NCI-H2029 treated with DMSO at 0.1 percent for 48 hours (cell line): ENCODE measurements around the gene ARMC9.
"Not testable (repeated sequence)": the region's sequence is repeated elsewhere in the genome, so short reads cannot be mapped to it uniquely, and the experiment has no call there.

ENCODE experiments used
- DNase-seq: peaks from one replicate; lab custom pipeline; 2025; lab: John Stamatoyannopoulos, UW

The ARMC9 gene

GRCh38 chr2:231362555-231363184, 164.2 kb downstream of the ARMC9 start:
- no peak for DNase-seq

DNA sequence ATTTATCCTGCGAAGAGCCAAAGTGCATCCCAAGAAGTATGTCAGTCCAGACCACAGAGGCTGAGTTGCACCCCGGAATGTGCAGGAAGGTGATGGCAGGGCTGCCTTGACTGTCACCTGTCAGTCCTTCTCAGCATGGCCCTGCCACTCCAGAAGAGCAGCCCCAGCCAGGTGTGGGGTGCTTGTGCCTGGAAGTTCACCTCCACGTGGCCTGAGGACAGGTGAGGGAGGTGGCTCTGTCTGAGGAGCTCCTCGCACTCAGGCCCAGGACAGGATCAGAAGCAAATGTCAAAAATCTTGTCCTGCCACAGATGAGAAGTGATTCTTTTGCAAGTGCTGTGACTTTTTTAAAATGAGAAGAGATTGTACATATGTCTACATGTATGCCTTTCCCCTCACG, 165.6 kb downstream of the ARMC9 start:
- DNase-seq, result no peak

DNA sequence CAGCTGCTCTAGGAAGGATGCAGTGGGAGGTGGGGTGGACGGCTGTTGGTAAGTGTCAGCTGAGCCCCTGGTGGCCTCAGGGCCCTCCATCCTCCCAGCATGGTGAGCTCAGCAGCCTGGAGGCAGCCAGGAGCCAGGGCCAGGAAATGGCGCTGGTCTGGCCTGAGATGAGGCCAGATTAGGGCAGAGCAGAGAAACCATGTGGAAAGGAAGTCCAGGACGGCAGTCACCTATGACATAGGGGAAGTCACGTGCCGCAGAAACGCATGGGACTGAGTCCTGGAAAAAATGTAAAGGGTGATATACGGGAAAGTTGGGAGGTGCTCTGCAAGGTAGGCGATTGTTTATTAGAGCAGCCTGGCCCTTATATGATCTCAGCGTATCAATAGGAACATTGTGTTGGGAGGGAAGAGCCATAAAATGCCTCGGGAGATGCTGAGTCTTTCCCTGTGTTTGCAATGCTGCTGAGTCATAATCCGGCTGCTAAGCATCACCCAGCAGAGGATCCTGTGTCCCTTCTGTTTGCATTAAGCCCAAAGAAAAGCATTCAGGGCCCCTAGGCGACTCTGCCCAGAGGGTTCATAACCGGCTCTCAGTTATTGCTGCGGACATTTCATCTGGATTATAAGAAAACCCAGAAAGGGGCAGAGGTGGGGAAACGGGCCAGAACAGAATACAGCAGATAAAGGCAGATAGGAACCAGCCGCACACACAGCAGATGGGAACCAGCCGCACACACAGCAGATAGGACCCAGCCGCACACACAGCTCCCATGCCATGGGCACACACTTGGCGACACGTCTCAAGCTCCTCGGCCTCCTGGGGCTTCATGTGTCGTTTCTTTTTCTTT, 166.8 kb downstream of the ARMC9 start:
- no peak for DNase-seq

- DNase-seq, result no peak
Observed at GRCh38 chr2:231367178-231367577, 168.7 kb downstream of the ARMC9 start.

- no peak for DNase-seq
Observed at GRCh38 chr2:231369580-231370428, 171.4 kb downstream of the ARMC9 start.

DNA sequence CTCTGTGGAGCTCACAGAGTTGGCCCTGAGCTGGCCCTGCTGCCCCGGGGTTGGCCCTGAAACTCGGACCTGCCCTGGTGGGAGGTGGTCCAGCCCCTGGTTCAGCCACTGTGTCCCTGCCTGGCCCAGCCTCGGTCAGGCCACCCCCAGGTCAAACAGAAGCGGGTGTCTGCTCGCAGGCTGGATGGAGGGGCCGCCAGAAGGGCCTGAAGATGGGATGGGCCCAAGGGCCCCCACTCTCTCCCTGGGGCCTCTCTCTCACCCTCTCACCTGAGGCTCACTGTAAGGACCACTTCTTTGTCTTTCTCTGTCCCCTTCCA, 172.0 kb downstream of the ARMC9 start:
- no peak for DNase-seq

GRCh38 chr2:231370749-231371429, 172.5 kb downstream of the ARMC9 start:
- no peak for DNase-seq

GRCh38 chr2:231371430-231372054, 173.1 kb downstream of the ARMC9 start:
- no peak for DNase-seq

DNA sequence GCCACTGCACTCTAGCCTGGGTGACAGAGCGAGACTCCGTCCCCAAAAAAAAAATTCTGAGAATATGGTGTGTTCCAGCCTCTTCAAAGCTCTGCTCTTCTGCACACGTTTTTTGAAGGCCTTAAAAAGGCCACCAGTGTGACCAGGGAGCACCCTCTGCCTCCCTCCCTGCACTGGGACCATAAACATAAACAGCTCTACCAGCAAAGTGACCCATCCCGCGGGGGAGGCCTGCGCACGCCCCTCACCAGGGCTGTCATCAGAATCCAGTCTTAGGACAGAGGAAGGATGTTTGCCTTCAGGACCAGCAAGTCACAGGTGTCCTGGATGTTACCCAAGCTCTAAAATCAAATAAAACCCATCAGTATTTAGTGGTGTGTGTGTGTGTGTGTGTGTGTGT, 173.9 kb downstream of the ARMC9 start:
- DNase-seq, result no peak

- DNase-seq, result no peak
Observed at GRCh38 chr2:231373184-231373583, 174.8 kb downstream of the ARMC9 start.

GRCh38 chr2:231373786-231374349, 175.4 kb downstream of the ARMC9 start:
- DNase-seq, result no peak

DNA sequence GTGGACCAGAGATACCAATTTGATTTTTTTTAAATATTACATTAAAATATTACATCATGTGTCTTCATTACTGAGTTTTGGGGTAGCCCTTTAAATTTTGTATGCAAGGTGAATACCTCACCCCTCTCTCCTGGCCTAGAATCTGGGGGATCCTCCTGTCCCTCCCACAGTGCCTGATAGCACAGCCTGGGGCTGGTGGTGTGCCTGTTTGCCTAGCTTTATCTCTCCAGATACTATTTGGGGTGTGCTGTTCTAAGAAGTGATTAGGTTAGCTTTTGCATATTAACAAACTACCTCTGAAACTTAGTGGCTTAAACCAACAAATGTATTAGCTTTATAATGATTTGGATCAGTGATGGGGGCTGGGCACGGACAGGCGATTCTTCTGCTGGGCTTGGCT, 176.3 kb downstream of the ARMC9 start:
- DNase-seq, result no peak

GRCh38 chr2:231375994-231376615, 177.7 kb downstream of the ARMC9 start:
- not testable (repeated sequence) for DNase-seq

DNA sequence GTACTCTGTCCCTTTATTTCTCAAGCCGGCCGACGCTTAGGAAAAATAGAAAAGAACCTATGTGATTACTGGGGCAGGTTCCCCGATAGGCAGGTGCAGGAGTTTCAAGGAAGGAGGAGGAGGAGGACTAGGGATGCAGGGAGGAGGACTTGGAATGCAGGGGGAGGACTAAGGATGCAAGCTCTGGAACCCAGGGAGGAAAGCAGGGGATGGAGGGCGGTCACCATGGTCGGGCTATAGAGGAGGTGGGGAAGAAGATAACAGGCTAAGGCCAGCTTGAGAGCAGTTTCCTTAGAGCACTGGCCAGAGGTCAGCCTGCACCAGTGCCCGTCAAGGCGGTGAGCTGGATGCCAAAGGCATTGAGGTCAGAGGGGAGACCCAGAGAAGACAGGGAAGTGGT, 178.4 kb downstream of the ARMC9 start:
- no peak for DNase-seq

DNA sequence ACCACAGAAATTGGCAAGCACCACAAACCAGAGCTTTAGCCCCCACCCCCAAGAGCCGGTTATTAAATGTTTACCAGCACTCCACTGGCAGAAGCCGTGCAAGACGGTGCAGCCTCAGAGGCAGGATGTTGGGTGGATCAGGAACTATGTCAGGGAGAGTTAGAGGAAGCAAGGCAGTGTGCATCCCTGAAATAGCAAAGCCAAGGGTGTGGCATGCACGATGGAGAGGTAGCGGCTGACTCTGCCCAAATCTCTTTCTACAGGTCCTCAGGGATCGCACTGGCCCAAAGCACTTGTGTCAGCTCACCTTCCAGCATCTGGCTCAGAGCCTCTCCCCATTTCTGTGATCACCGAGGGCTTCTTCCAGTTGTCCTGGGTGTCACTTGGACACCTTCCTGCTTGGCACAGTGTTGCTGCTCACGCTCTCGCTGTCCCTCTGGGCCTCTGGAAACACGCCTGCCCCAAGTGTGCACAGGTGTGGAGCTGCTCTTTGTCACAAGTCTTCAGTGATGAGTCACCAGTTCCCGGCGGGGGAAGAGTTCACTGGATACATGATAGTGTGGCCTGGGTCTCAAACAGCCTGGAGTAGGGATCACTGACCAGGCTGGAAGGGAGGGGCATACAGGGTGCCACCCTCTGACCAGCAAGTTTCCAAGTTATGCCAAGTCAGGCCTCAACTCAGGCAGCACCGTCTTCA, 179.7 kb downstream of the ARMC9 start:
- DNase-seq, result no peak

GRCh38 chr2:231379266-231380215, 181.1 kb downstream of the ARMC9 start:
- no peak for DNase-seq

DNA sequence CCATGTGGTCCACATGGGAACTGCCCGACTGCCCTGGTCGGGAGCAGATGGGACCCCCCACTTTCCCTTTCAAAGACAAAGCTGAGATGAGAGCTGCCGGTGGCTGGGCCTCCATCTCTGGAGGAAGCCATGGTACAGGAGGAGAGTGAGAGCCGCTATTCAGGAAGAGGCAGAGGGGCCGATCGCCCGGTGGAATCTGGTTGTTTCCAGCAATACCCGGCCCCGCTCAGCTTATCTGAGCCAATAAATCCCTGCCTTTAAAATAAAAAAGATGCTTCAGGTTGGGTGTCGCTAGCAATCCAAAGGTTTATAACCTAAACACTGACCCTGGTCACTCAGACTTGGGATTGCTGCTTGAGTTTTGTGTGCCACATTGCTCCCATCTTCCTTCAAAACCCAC, 181.9 kb downstream of the ARMC9 start:
- DNase-seq, result no peak

DNA sequence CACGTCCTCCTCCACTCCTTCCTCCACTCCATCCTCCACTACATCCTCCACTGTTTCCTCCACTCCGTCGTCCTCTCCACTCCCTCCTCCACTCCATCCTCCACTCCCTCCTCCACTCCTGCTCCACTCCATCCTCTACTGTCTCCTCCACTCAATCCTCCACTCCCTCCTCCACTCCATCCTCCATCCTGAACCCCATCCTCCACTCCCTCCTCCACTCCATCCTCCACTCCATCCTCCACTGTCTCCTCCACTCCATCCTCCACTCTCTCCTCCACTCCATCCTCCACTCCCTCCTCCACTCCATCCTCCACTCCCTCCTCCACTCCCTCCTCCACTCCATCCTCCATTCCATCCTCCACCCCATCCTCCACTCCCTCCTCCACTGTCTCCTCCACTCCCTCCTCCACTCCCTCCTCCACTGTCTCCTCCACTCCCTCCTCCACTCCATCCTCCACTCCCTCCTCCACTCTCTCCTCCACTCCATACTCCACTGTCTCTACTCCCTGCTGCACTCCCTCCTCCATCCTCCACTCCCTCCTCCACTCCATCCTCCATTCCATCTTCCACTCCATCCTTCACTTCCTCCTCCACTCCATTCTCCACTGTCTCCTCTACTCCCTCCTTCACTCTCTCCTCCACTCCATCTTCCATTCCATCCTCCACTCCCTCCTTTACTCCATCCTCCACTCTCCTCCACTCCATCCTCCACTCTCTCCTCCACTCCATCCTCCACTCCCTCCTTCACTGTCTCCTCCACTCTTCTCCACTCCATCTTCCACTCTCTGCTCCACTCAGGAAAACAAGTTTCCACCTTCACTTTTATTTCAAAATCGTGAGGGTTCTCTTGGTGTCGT, 182.8 kb downstream of the ARMC9 start:
- DNase-seq, result no peak
